SK-N-SH (cell line): Measurements from ENCODE around the gene EFNB1. TPM values are rescaled to one million over a fixed set of nuclear protein-coding genes. Genes with fewer than 3 reads are reported as not detected.

Experiments used
- CTCF ChIA-PET: fragments of 300-600, 350-600 bp; formaldehyde crosslinking; extraction: SDS; loops from one replicate; lab custom pipeline; 2021; lab: Yijun Ruan, JAX
- POLR2A ChIA-PET: fragments of 350-600 bp; sonication (Branson Sonifier 250); formaldehyde crosslinking; extraction: SDS; loops from one replicate; lab custom pipeline; 2020; ENCODE audit warnings: antibody characterized with exemption, inconsistent platforms; lab: Yijun Ruan, JAX
- DNase-seq: peaks from one replicate; pipeline ENCODE4 v3.0.0; 2012
- H2AFZ ChIP-seq: fragments of 200-600 bp; sonication (generic); 2 replicates; pipeline ENCODE4 v1.8.1; 2016; ENCODE audit warnings: antibody characterized with exemption, mild to moderate bottlenecking, low read depth
- H3F3A ChIP-seq: fragments of 200-600 bp; sonication (generic); replicated peaks from 2 replicates; pipeline ENCODE3; 2016; ENCODE audit warnings: antibody characterized with exemption, mild to moderate bottlenecking; ENCODE audit not compliant: insufficient read depth
- H3K27ac ChIP-seq, 2 experiments: fragments of 200-500 bp in 1 of 2; fragments of 200-600 bp in 1 of 2; sonication (Bioruptor generic) in 1 of 2; sonication (generic), shearing (Covaris generic) in 1 of 2; 2 replicates each; pipeline versions ENCODE4 v1.5.1 to v1.6.1; 2014 to 2016; ENCODE audit warnings: low read depth in 2 of 2, inconsistent platforms in 1 of 2, low read length in 1 of 2, mild to moderate bottlenecking in 1 of 2, mixed read lengths in 1 of 2
- H3K27me3 ChIP-seq: fragments of 200-600 bp; sonication (generic), shearing (Covaris generic); 2 replicates; pipeline ENCODE4 v1.6.1; 2016; ENCODE audit warnings: mixed run types; ENCODE audit not compliant: insufficient read depth
- H3K36me3 ChIP-seq, 2 experiments: fragments of 200-500 bp in 1 of 2; fragments of 200-600 bp in 1 of 2; sonication (Bioruptor generic) in 1 of 2; sonication (generic) in 1 of 2; replicated peaks in 1 of 2; 2 replicates each; pipeline versions ENCODE3 to v1.5.1; 2014 to 2016; ENCODE audit warnings: low read length in 1 of 2, mild to moderate bottlenecking in 1 of 2; ENCODE audit not compliant: insufficient read depth in 2 of 2, control insufficient read depth in 1 of 2
- H3K4me1 ChIP-seq, 2 experiments: fragments of 200-500 bp in 1 of 2; fragments of 200-600 bp in 1 of 2; sonication (Bioruptor generic) in 1 of 2; sonication (generic), shearing (Covaris generic) in 1 of 2; 2 replicates each; pipeline versions ENCODE4 v1.5.1 to v1.6.1; 2014 to 2016; ENCODE audit warnings: low read depth in 1 of 2, low read length in 1 of 2, mixed run types in 1 of 2; ENCODE audit not compliant: insufficient read depth in 2 of 2, control insufficient read depth in 1 of 2
- H3K4me2 ChIP-seq: fragments of 200-600 bp; sonication (generic), shearing (Covaris generic); 2 replicates; pipeline ENCODE4 v1.6.1; 2017; ENCODE audit warnings: mixed run types
- H3K4me3 ChIP-seq, 2 experiments: fragments of 200-500 bp in 1 of 2; fragments of 200-600 bp in 1 of 2; sonication (Bioruptor generic) in 1 of 2; sonication (generic), shearing (Covaris generic) in 1 of 2; 2 replicates each; pipeline versions ENCODE4 v1.5.1 to v1.8.1; 2014 to 2016; ENCODE audit warnings: low read depth in 2 of 2, inconsistent platforms in 1 of 2, low read length in 1 of 2, mild to moderate bottlenecking in 1 of 2, mixed read lengths in 1 of 2, moderate library complexity in 1 of 2
- H3K79me2 ChIP-seq: fragments of 200-600 bp; sonication (generic); 2 replicates; pipeline ENCODE4 v1.8.1; 2017; ENCODE audit warnings: mild to moderate bottlenecking; ENCODE audit not compliant: insufficient read depth
- H3K9ac ChIP-seq: fragments of 200-600 bp; sonication (generic); 2 replicates; pipeline ENCODE4 v1.6.1; 2017; ENCODE audit warnings: mixed run types
- H3K9me2 ChIP-seq: fragments of 200-600 bp; sonication (generic); 2 replicates; pipeline ENCODE4 v1.6.1; 2017; ENCODE audit warnings: mixed run types
- H3K9me3 ChIP-seq: fragments of 200-600 bp; sonication (generic); 2 replicates; pipeline ENCODE4 v1.6.1; 2017; ENCODE audit warnings: mixed run types, mild to moderate bottlenecking, moderate library complexity
- H4K20me1 ChIP-seq: fragments of 200-600 bp; sonication (generic); 2 replicates; pipeline ENCODE4 v1.6.1; 2017; ENCODE audit warnings: mild to moderate bottlenecking, mixed run types; ENCODE audit not compliant: insufficient read depth
- CHD2 ChIP-seq: fragments of 150-350 bp; IDR thresholded peaks from 2 replicates; pipeline ENCODE4 v1.6.1; 2018; ENCODE audit warnings: low read length; ENCODE audit not compliant: partially characterized antibody
- EZH2phosphoT487 ChIP-seq: fragments of 200-600 bp; sonication (generic); IDR thresholded peaks from 2 replicates; pipeline ENCODE4 v1.6.1; 2017; ENCODE audit warnings: low read depth, mixed run types, mild to moderate bottlenecking, antibody characterized with exemption, moderate library complexity, borderline replicate concordance
- FOSL2 ChIP-seq: IDR thresholded peaks from 2 replicates; pipeline ENCODE4 v1.4.0; 2012; ENCODE audit warnings: low read depth, mild to moderate bottlenecking, moderate library complexity, borderline replicate concordance
- FOXJ3 ChIP-seq: sonication (generic); formaldehyde crosslinking; IDR thresholded peaks from 2 replicates; pipeline ENCODE4 v1.5.1; 2020; ENCODE audit warnings: mild to moderate bottlenecking, missing genetic modification reagents
- GABPA ChIP-seq: IDR thresholded peaks from 2 replicates; pipeline ENCODE4 v1.4.0; 2012; ENCODE audit warnings: low read depth, mild to moderate bottlenecking
- GATA2 ChIP-seq: sonication (generic); formaldehyde crosslinking; IDR thresholded peaks from 2 replicates; pipeline ENCODE4 v1.5.0; 2020; ENCODE audit warnings: mild to moderate bottlenecking, missing genetic modification reagents
- MAX ChIP-seq: IDR thresholded peaks from 2 replicates; pipeline ENCODE4 v1.4.0; 2012; ENCODE audit warnings: low read depth
- RAD21 ChIP-seq: IDR thresholded peaks from 2 replicates; pipeline ENCODE4 v1.6.1; 2012; ENCODE audit warnings: mild to moderate bottlenecking, low read length
- RXRA ChIP-seq: IDR thresholded peaks from 2 replicates; pipeline ENCODE4 v1.4.0; 2012; ENCODE audit warnings: low read depth, mild to moderate bottlenecking, borderline replicate concordance
- TCF12 ChIP-seq: IDR thresholded peaks from 2 replicates; pipeline ENCODE4 v1.4.0; 2012
- USF2 ChIP-seq: fragments of 150-350 bp; IDR thresholded peaks from 2 replicates; pipeline ENCODE4 v1.6.1; 2017; ENCODE audit warnings: antibody characterized with exemption, low read length, low read depth, borderline replicate concordance
- YY1 ChIP-seq: IDR thresholded peaks from 2 replicates; pipeline ENCODE4 v1.4.0; 2012; ENCODE audit warnings: low read depth, mild to moderate bottlenecking
- ZBTB33 ChIP-seq: IDR thresholded peaks from 2 replicates; pipeline ENCODE4 v1.4.0; 2012; ENCODE audit warnings: low read depth, borderline replicate concordance
- WGBS: methylation state at CpG from one replicate; pipeline ENCODE4 v1.1.6; 2017; ENCODE audit warnings: low lambda C conversion rate; 5-methylcytosine and 5-hydroxymethylcytosine counted together
- polyA plus RNA-seq, 3 experiments: library from polyadenylated mRNA; depleted of rRNA; stranded (reverse); fragments of >200 nt; gene quantifications; 2 replicates each; pipeline ENCODE4 v1.2.3, GENCODE V29; 2012

Gene EFNB1
- polyA plus RNA-seq, 1 of the 3 experiments (the other 2 are of a cell fraction), result 8.4 TPM

- H3F3A ChIP-seq, result no peaks in the 10 kb centered on the region
- peaks cover 0 to 7% of the 10 kb centered on the region in 2 experiments; a peak in 1 of 4 replicates for H3K4me1 ChIP-seq
- no peak overlapping the region for H3K4me2 ChIP-seq
- no peaks in the 10 kb centered on the region for H3K9me2 ChIP-seq
- H3K9me3 ChIP-seq, result no peaks in the 10 kb centered on the region
- H2AFZ ChIP-seq, result no peak overlapping the region
- H3K27ac ChIP-seq, result no peak overlapping the region
- no peak for DNase-seq
- no peaks in the 10 kb centered on the region for H3K36me3 ChIP-seq
- no peak overlapping the region for H3K9ac ChIP-seq
- ChIA-PET CTCF (interaction anchor here (0.9 to 1.3 kb wide), 3 partner anchors 12 to 383 kb away, joined by 3 to 5 read pairs (median 5); no protein-coding TSS in a partner anchor), POLR2A (no interaction called here)
- H4K20me1 ChIP-seq, result no peaks in the 10 kb centered on the region
- no peaks in the 10 kb centered on the region for H3K27me3 ChIP-seq
- no peak overlapping the region for H3K4me3 ChIP-seq
- no peak for TF ChIP-seq TCF12
- TF ChIP-seq USF2, result no peak
- no peak for TF ChIP-seq GATA2 (CRISPR knock-in tag)
- no peak for TF ChIP-seq YY1
- TF ChIP-seq FOSL2, result no peak
- TF ChIP-seq MAX, result no peak
- no peak for TF ChIP-seq GABPA
- TF ChIP-seq FOXJ3 (CRISPR knock-in tag), result no peak
- TF ChIP-seq RAD21, result no peak
- no peak for TF ChIP-seq EZH2phosphoT487
- TF ChIP-seq ZBTB33, result no peak
- H3K79me2 ChIP-seq, result no peaks in the 10 kb centered on the region
- WGBS, result 34% methylated on average over 3 of the region's 4 CpGs
Observed at GRCh38 chrX:68839771-68840170, 10.9 kb downstream of the EFNB1 start.

- POLR2A ChIA-PET, result no interaction called here
- H2AFZ ChIP-seq, result no peak overlapping the region
Observed at GRCh38 chrX:68840256-68840655, 11.4 kb downstream of the EFNB1 start.

More at GRCh38 chrX:68840256-68840655, 11.4 kb downstream of the EFNB1 start:
- H3K27ac ChIP-seq, result no peak overlapping the region
- no peaks in the 10 kb centered on the region for H4K20me1 ChIP-seq
- 72% methylated on average over 12 of the region's 22 CpGs for WGBS
- H3K9me3 ChIP-seq, result no peaks in the 10 kb centered on the region
- no peak overlapping the region for H3K4me3 ChIP-seq
- no peaks in the 10 kb centered on the region for H3K36me3 ChIP-seq
- no peaks in the 10 kb centered on the region for H3K27me3 ChIP-seq
- TF ChIP-seq CHD2 (no peak), RXRA (no peak)
- peaks cover 0 to 7% of the 10 kb centered on the region in 2 experiments; a peak in 1 of 4 replicates for H3K4me1 ChIP-seq
- CTCF ChIA-PET, result interaction anchor here (0.9 to 1.2 kb wide), 2 partner anchors 12 to 382 kb away, joined by 3 to 5 read pairs; no protein-coding TSS in a partner anchor
- H3F3A ChIP-seq, result no peaks in the 10 kb centered on the region
- no peak overlapping the region for H3K9ac ChIP-seq
- H3K79me2 ChIP-seq, result no peaks in the 10 kb centered on the region
- no peaks in the 10 kb centered on the region for H3K9me2 ChIP-seq
- DNase-seq, result no peak
- H3K4me2 ChIP-seq, result no peak overlapping the region
